ENCODE results near the gene RASGRP4.

DNA sequence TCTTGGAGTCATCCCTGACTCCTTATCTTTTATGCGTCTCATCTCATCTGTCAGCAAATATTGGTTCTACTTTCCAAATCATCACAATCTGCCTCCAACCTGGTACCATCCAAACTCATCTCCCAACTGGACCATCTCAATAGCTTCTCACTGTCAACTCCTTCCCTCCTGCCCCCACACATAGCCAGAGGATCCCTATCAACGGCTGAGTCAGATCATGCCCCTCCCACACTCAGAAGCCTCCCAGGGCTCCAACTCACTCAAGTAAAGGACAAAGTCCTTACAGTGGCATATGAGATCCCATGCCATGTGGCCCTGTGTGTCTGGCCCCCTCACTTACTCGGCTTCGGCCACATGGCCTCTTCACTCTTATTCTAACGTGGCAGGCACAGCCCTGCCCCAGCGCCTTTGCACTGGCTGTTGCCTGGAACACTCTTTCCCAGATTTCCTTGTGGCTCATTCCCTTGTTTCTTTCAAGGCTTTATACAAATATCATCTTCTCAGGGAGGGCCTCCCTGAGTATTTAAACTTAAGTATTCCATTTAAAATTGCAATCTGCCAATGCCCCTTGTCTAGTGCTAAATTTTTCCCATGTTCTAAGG is 33.2 kb downstream of the RASGRP4 start:
- TF ChIP-seq CTCF (IDR thresholded peaks at IDR 0.05) (no peak), POLR2AphosphoS5 (IDR thresholded peaks at IDR 0.05; ENCODE audit: low read depth, low read length) (no peak), REST (IDR thresholded peaks at IDR 0.05; ENCODE audit: insufficient read depth in 1 of 2, low read depth in 2 of 2, low read length in 1 of 2) (no peak), SIN3A (IDR thresholded peaks at IDR 0.05; ENCODE audit: borderline replicate concordance, insufficient read depth, low read depth, low read length) (no peak), TCF7L2 (IDR thresholded peaks at IDR 0.05; ENCODE audit: low read depth, low read length) (no peak)
